ENCODE data around the gene ACOT11. TPM values are rescaled to one million over a fixed set of nuclear protein-coding genes. Genes with fewer than 3 reads are reported as not detected.

ACOT11 gene
- total and polyA plus RNA-seq, 2 of the 4 experiments (the other 2 are of a cell fraction), result 2.5 to 2.7 TPM

DNA sequence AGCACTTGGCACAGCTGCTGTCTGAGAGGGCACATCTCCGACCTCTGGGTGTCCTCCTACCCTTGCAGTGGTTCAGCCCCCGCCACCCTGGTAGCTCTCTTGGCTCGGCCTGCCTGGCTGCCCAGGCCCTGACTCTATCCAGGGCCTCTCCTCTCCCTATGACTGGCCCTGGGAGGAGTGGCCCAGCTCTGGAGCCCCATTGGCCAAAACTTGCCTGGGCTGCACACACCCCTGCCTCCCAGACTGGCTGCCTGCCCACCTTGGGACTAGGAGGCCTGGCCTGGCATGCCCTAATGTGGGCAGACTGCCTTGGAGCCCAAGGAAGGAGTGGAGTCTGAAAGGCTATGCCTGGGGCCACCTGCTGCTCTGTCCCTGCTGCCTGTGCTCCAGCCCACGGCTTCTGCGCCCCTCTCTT, 33.6 kb downstream of the ACOT11 start:
- Histone ChIP-seq H2BK5ac (ENCODE audit: low read depth, low read length, poor library complexity, severe bottlenecking) (no peak overlapping the region), H4K5ac (ENCODE audit: low read depth, low read length) (no peak overlapping the region; the same call in 1 of the 2 replicates), H3K27me3 (ENCODE audit: control insufficient read depth, insufficient read depth, low read length) (peaks cover 2% of the 10 kb centered on the region; the same call in 1 of the 2 replicates), H3K4me2 (ENCODE audit: low read depth, low read length) (no peak overlapping the region), H2AK9ac (replicated peaks; ENCODE audit: low read depth, low read length, poor library complexity) (no peak overlapping the region), H3K9ac (ENCODE audit: low read depth, low read length) (no peak overlapping the region), H4K91ac (ENCODE audit: insufficient read depth, low read depth, low read length) (no peak overlapping the region; the same call in 1 of the 2 replicates), H3K79me1 (ENCODE audit: low read depth in 1 of 2, low read length in 2 of 2) (no peaks in the 10 kb centered on the region), H3K27ac (ENCODE audit: insufficient read depth, low read length) (no peak overlapping the region), H2BK15ac (ENCODE audit: low read depth, low read length) (no peak overlapping the region), H3K14ac (replicated peaks; ENCODE audit: low read depth, low read length) (peak overlapping the region; percentile 29; the same call in 1 of the 2 replicates), H3K4ac (ENCODE audit: low read depth, low read length) (peak overlapping the region; percentile 64), H3K18ac (ENCODE audit: low read depth, low read length) (no peak overlapping the region), H4K20me1 (ENCODE audit: insufficient read depth, low read length) (no peaks in the 10 kb centered on the region), H2AK5ac (ENCODE audit: low read depth, low read length) (no peak overlapping the region), H3K36me3 (ENCODE audit: control insufficient read depth, insufficient read depth, low read length) (no peaks in the 10 kb centered on the region), H2AFZ (replicated peaks; ENCODE audit: low read length, poor library complexity) (peak overlapping the region; percentile 87), H3K4me1 (ENCODE audit: control insufficient read depth, insufficient read depth, low read length) (peaks cover 3% of the 10 kb centered on the region; the same call in 1 of the 2 replicates), H3K56ac (ENCODE audit: extremely low read depth, insufficient read depth, low read length) (no peak overlapping the region), H3K4me3 (ENCODE audit: insufficient read depth, low read depth, low read length) (no peak overlapping the region), H3K9me3 (ENCODE audit: control insufficient read depth, insufficient read depth, low read length) (no peaks in the 10 kb centered on the region), H2BK120ac (ENCODE audit: low read depth, low read length) (no peak overlapping the region), H4K8ac (ENCODE audit: low read depth in 2 of 2, low read length in 2 of 2) (peak overlapping the region in 1 of 2 experiments; percentile 22; a peak in 1 of 4 replicates), H3K23ac (ENCODE audit: low read depth, low read length) (no peak overlapping the region), H3K9me1 (ENCODE audit: insufficient read depth, low read length) (no peaks in the 10 kb centered on the region; the same call in 1 of the 2 replicates), H2BK20ac (ENCODE audit: low read depth, low read length) (no peak overlapping the region; the same call in 1 of the 2 replicates)
- ChIA-PET POLR2A (ENCODE audit: unreplicated experiment) (no interaction called here), CTCF (interaction anchor here (0.7 kb wide), 1 partner anchor 16 kb away, joined by 3 read pairs; no protein-coding TSS in a partner anchor)
- intact Hi-C loops (cut with micrococcal nuclease) (no loop called here), dilution Hi-C loops (cut with HindIII; ENCODE audit: low sequenced_read_pairs, unreplicated experiment) (no loop called here), in situ Hi-C loops (cut with MboI; ENCODE audit: low sequenced_read_pairs) (no loop called here)
- BruUV-seq (replicated peaks), result no TSS peak
- DNase-seq (peak; percentile 71), ATAC-seq (ENCODE audit: low read depth) (peak; percentile 100)
- TF ChIP-seq CHD1 (IDR thresholded peaks at IDR 0.05; ENCODE audit: low read depth, low read length), result no peak
- TF ChIP-seq NFE2L2 (IDR thresholded peaks at IDR 0.05; ENCODE audit: low read depth, low read length), result no peak
- no peak for TF ChIP-seq ELK1 (IDR thresholded peaks at IDR 0.05; ENCODE audit: borderline replicate concordance, low read depth, low read length)
- peak; percentile 22; the same call in 1 of the 2 replicates for TF ChIP-seq MAZ (IDR thresholded peaks at IDR 0.05; ENCODE audit: borderline replicate concordance, low read depth, low read length)
- TF ChIP-seq RAD21 (IDR thresholded peaks at IDR 0.05; ENCODE audit: low read length), result no peak
- WGBS, 2 experiments (ENCODE audit: extremely low coverage in 2 of 2, insufficient read length in 1 of 2), result 40% methylated on average over 2 of the region's 5 CpGs; no CpG with 5 or more reads in 1 of the 2 experiments
